CD4-positive, alpha-beta T cell (primary cell): ENCODE data around the gene ORM1. TPM values are rescaled to one million over a fixed set of nuclear protein-coding genes. Genes with fewer than 3 reads are reported as not detected.

Source experiments
- ATAC-seq: fragments of 200-7000 bp; cut with Tn5 transposase; one replicate; pipeline ENCODE4 v1.10.0; 2022; ENCODE audit warnings: mild to moderate bottlenecking; ENCODE audit not compliant: poor library complexity
- CTCF ChIA-PET: fragments of 350-600 bp; sonication (Branson Sonifier 250); formaldehyde crosslinking; loops from one replicate; lab custom pipeline; 2021; ENCODE audit warnings: antibody characterized with exemption, inconsistent platforms; lab: Charles Lee
- POLR2A ChIA-PET: fragments of 350-600 bp; sonication (Branson Sonifier 250); formaldehyde crosslinking; loops from one replicate; lab custom pipeline; 2021; ENCODE audit warnings: antibody characterized with exemption, inconsistent platforms; lab: Charles Lee
- DNase-seq, 14 experiments: peaks; one replicate each; pipeline ENCODE4 v3.0.0-alpha.2; 2013 to 2020; ENCODE audit warnings: mixed read lengths in 2 of 14
- H3K27ac ChIP-seq, 2 donors: one replicate each; pipeline versions ENCODE4 v1.5.1 to v1.7.0; 2013; ENCODE audit warnings: low read length in 2 of 2, low read depth in 1 of 2, mild to moderate bottlenecking in 1 of 2
- H3K27me3 ChIP-seq, 2 experiments: 1 replicate in 1 of 2; 2 replicates in 1 of 2; pipeline versions ENCODE4 v1.6.1 to v1.7.0; 2013; ENCODE audit warnings: low read length in 2 of 2, control low read depth in 1 of 2, mild to moderate bottlenecking in 1 of 2, moderate library complexity in 1 of 2; ENCODE audit not compliant: insufficient read depth in 2 of 2, control insufficient read depth in 1 of 2
- H3K36me3 ChIP-seq: one replicate; pipeline ENCODE4 v1.6.1; 2013; ENCODE audit warnings: low read length, control low read depth; ENCODE audit not compliant: insufficient read depth
- H3K4me1 ChIP-seq: one replicate; pipeline ENCODE4 v1.6.1; 2013; ENCODE audit warnings: low read length, control low read depth; ENCODE audit not compliant: insufficient read depth
- H3K4me3 ChIP-seq: one replicate; pipeline ENCODE4 v1.5.1; 2013; ENCODE audit warnings: mild to moderate bottlenecking, low read length, moderate library complexity
- H3K9me3 ChIP-seq, 2 experiments: 1 replicate in 1 of 2; 2 replicates in 1 of 2; pipeline versions ENCODE4 v1.6.1 to v1.7.0; 2013; ENCODE audit warnings: low read length in 2 of 2, mild to moderate bottlenecking in 2 of 2, control low read depth in 1 of 2, moderate library complexity in 1 of 2; ENCODE audit not compliant: control insufficient read depth in 1 of 2, insufficient read depth in 1 of 2
- H3K27ac Mint-ChIP-seq: one replicate; pipeline ENCODE4 v1.8.0; 2020; ENCODE audit warnings: mixed read lengths
- H3K27me3 Mint-ChIP-seq: one replicate; pipeline ENCODE4 v1.8.0; 2021; ENCODE audit warnings: mixed read lengths
- H3K36me3 Mint-ChIP-seq: one replicate; pipeline ENCODE4 v1.8.0; 2021; ENCODE audit warnings: low read depth, mixed read lengths
- H3K4me1 Mint-ChIP-seq: one replicate; pipeline ENCODE4 v1.8.0; 2021; ENCODE audit warnings: low read depth, mixed read lengths
- H3K4me3 Mint-ChIP-seq: one replicate; pipeline ENCODE4 v1.8.0; 2020; ENCODE audit warnings: mild to moderate bottlenecking, mixed read lengths
- H3K9me3 Mint-ChIP-seq: one replicate; pipeline ENCODE4 v1.8.0; 2020; ENCODE audit warnings: mixed read lengths
- CTCF ChIP-seq: fragments of 200-600 bp; IDR thresholded peaks from one replicate; pipeline ENCODE4 v1.8.0; 2022; ENCODE audit warnings: antibody characterized with exemption, mild to moderate bottlenecking
- intact Hi-C, 2 experiments: fragments of 100-400 bp; cut with DNase I in 1 of 2; cut with micrococcal nuclease in 1 of 2; formaldehyde crosslinking; loops; one replicate each; pipeline versions ENCODE4 v1.15.1 to v1.9.0; 2023 to 2025; cut with DNase I, micrococcal nuclease
- total RNA-seq, 174 experiments: library from RNA in 2 of 174; stranded (reverse) in 2 of 174; gene quantifications; one replicate each; pipeline ENCODE4 v1.2.3 and lab custom pipeline; 2021 to 2026

ORM1 gene
- total RNA-seq, 2 experiments from 2014 or later = not detected

GRCh38 chr9:114336699-114337395 is 13.9 kb downstream of the ORM1 start:
- Histone ChIP-seq H3K36me3 (peaks cover 73% of the 10 kb centered on the region), H3K9me3 (peaks cover 0 to 5% of the 10 kb centered on the region in 2 experiments), H3K4me3 (no peak overlapping the region), H3K27ac (no peak overlapping the region), H3K27me3 (no peaks in the 10 kb centered on the region), H3K4me1 (peaks cover 11% of the 10 kb centered on the region)
- ChIA-PET POLR2A (interaction anchor here (0.9 to 1.7 kb wide), 4 partner anchors 13 to 51 kb away, joined by 3 to 5 read pairs (median 4); partner anchors contain the start of gene AKNA), CTCF (no interaction called here)
- Mint-ChIP-seq H3K27me3 (no peaks in the 10 kb centered on the region), H3K9me3 (no peaks in the 10 kb centered on the region), H3K4me1 (peaks cover 14% of the 10 kb centered on the region), H3K36me3 (peaks cover 71% of the 10 kb centered on the region), H3K4me3 (no peak overlapping the region), H3K27ac (peak overlapping the region; percentile 44)
- DNase-seq = no peak
- ATAC-seq = no peak
- no peak for TF ChIP-seq CTCF
- intact Hi-C loops = no loop called here

GRCh38 chr9:114338187-114338586 is 15.3 kb downstream of the ORM1 start:
- H3K9me3 ChIP-seq = peaks cover 0 to 5% of the 10 kb centered on the region in 2 experiments
- Mint-ChIP-seq H3K9me3 (no peaks in the 10 kb centered on the region), H3K36me3 (peaks cover 81% of the 10 kb centered on the region), H3K27ac (peak overlapping the region; percentile 60), H3K4me3 (no peak overlapping the region), H3K27me3 (no peaks in the 10 kb centered on the region), H3K4me1 (peaks cover 15% of the 10 kb centered on the region)
- ChIA-PET CTCF (interaction anchor here (0.7 to 1.5 kb wide), 4 partner anchors 44 to 169 kb away, joined by 3 to 4 read pairs (median 3); no protein-coding TSS in a partner anchor), POLR2A (interaction anchor here (1.0 to 1.7 kb wide), 4 partner anchors 12 to 254 kb away, joined by 3 to 10 read pairs (median 4); partner anchors contain the start of gene AKNA)
- H3K36me3 ChIP-seq = peaks cover 86% of the 10 kb centered on the region
- peaks cover 11% of the 10 kb centered on the region for H3K4me1 ChIP-seq
- no peak for TF ChIP-seq CTCF
- DNase-seq (no peak), ATAC-seq (no peak)
- no peaks in the 10 kb centered on the region for H3K27me3 ChIP-seq
- no peak overlapping the region for H3K27ac ChIP-seq
- intact Hi-C loops = loop anchor here in 1 of 2 experiments (2.0 kb wide), 2 partner anchors 55 to 167 kb away; partner anchors contain the start of gene WHRN
- H3K4me3 ChIP-seq = no peak overlapping the region

- H3K9me3 ChIP-seq = peaks cover 0 to 3% of the 10 kb centered on the region in 2 experiments
Observed at GRCh38 chr9:114339130-114339908, 16.4 kb downstream of the ORM1 start.

More at GRCh38 chr9:114339130-114339908, 16.4 kb downstream of the ORM1 start:
- intact Hi-C loops = loop anchor here in 1 of 2 experiments (1.0 to 2.0 kb wide), 3 partner anchors 53 to 314 kb away; partner anchors contain the start of gene WHRN
- H3K27ac Mint-ChIP-seq = peak overlapping the region; percentile 62
- no peak overlapping the region for H3K4me3 ChIP-seq
- DNase-seq = peak; percentile 23 to 75 (median 44)
- POLR2A ChIA-PET = interaction anchor here (1.0 to 2.5 kb wide), 6 partner anchors 11 to 253 kb away, joined by 3 to 10 read pairs (median 3); partner anchors contain the start of gene AKNA
- no peaks in the 10 kb centered on the region for H3K27me3 ChIP-seq
- ATAC-seq = peak; percentile 67
- H3K27me3 Mint-ChIP-seq = no peaks in the 10 kb centered on the region
- H3K36me3 ChIP-seq = peaks cover 96% of the 10 kb centered on the region
- H3K27ac ChIP-seq = peak overlapping the region in 1 of 2 donors; percentile 40
- TF ChIP-seq CTCF = peak; percentile 89
- H3K36me3 Mint-ChIP-seq = peaks cover 93% of the 10 kb centered on the region
- peaks cover 11% of the 10 kb centered on the region for H3K4me1 ChIP-seq
- H3K4me1 Mint-ChIP-seq = peaks cover 16% of the 10 kb centered on the region
- CTCF ChIA-PET = interaction anchor here (0.7 to 1.5 kb wide), 8 partner anchors 10 to 315 kb away, joined by 3 to 6 read pairs (median 4); no protein-coding TSS in a partner anchor
- no peaks in the 10 kb centered on the region for H3K9me3 Mint-ChIP-seq
- no peak overlapping the region for H3K4me3 Mint-ChIP-seq
